ENCODE results near the gene TERC.
A peak's percentile ranks its signal among the peaks of the same experiment; 100 is the strongest.

Gene TERC

GRCh38 chr3:169781209-169781855 is 16.5 kb upstream of the TERC start:
- Mint-ChIP-seq H3K36me3 (peaks cover 59% of the 10 kb centered on the region), H3K27me3 (no peaks in the 10 kb centered on the region), H3K27ac (peak overlapping the region; percentile 13), H3K4me1 (peaks cover 38% of the 10 kb centered on the region), H3K4me3 (no peak overlapping the region), H3K9me3 (no peaks in the 10 kb centered on the region)
- no peak for DNase-seq
- CTCF ChIA-PET = no interaction called here

- peak overlapping the region; percentile 20 for H3K27ac Mint-ChIP-seq
- H3K9me3 Mint-ChIP-seq = no peaks in the 10 kb centered on the region
- no peak for DNase-seq
- H3K4me3 Mint-ChIP-seq = peak overlapping the region; percentile 47
- CTCF ChIA-PET = no interaction called here
- H3K36me3 Mint-ChIP-seq = peaks cover 57% of the 10 kb centered on the region
- peaks cover 44% of the 10 kb centered on the region for H3K4me1 Mint-ChIP-seq
- no peaks in the 10 kb centered on the region for H3K27me3 Mint-ChIP-seq
Measured at GRCh38 chr3:169780742-169781141, 15.9 kb upstream of the TERC start.

- CTCF ChIA-PET = no interaction called here
- no peak overlapping the region for H3K27ac Mint-ChIP-seq
- no peak for DNase-seq
- H3K9me3 Mint-ChIP-seq = no peaks in the 10 kb centered on the region
- peaks cover 62% of the 10 kb centered on the region for H3K36me3 Mint-ChIP-seq
- peaks cover 65% of the 10 kb centered on the region for H3K4me1 Mint-ChIP-seq
- no peaks in the 10 kb centered on the region for H3K27me3 Mint-ChIP-seq
- H3K4me3 Mint-ChIP-seq = no peak overlapping the region
Measured at GRCh38 chr3:169777822-169778221, 13.0 kb upstream of the TERC start.

GRCh38 chr3:169774186-169774585 is 9.3 kb upstream of the TERC start:
- H3K27me3 Mint-ChIP-seq = peaks cover 10% of the 10 kb centered on the region
- no peaks in the 10 kb centered on the region for H3K9me3 Mint-ChIP-seq
- DNase-seq = no peak
- H3K36me3 Mint-ChIP-seq = peaks cover 39% of the 10 kb centered on the region
- H3K27ac Mint-ChIP-seq = peak overlapping the region; percentile 100
- CTCF ChIA-PET = no interaction called here
- H3K4me3 Mint-ChIP-seq = peak overlapping the region; percentile 98
- H3K4me1 Mint-ChIP-seq = peaks cover 52% of the 10 kb centered on the region

GRCh38 chr3:169772897-169773816 is 8.3 kb upstream of the TERC start, which contains the start of gene MYNN:
TSS of gene MYNN (plus strand) at chr3:169773396. CDS start at chr3:169774296, 900 bp downstream.
- DNase-seq = peak; percentile 96
- H3K27me3 Mint-ChIP-seq = peaks cover 11% of the 10 kb centered on the region
- H3K9me3 Mint-ChIP-seq = no peaks in the 10 kb centered on the region
- CTCF ChIA-PET = interaction anchor here (1.1 to 1.6 kb wide), 2 partner anchors 39 to 266 kb away, joined by 3 to 6 read pairs; partner anchors contain the start of genes LRRC34 and LRRIQ4
- peaks cover 31% of the 10 kb centered on the region for H3K36me3 Mint-ChIP-seq
- peaks cover 49% of the 10 kb centered on the region for H3K4me1 Mint-ChIP-seq
- peak within 1 kb of the TSS; percentile 100 for H3K27ac Mint-ChIP-seq
- H3K4me3 Mint-ChIP-seq = peak within 1 kb of the TSS; percentile 98

- no peaks in the 10 kb centered on the region for H3K9me3 Mint-ChIP-seq
- CTCF ChIA-PET = interaction anchor here (1.0 to 1.6 kb wide), 3 partner anchors 40 to 267 kb away, joined by 3 to 6 read pairs (median 3); partner anchors contain the start of genes LRRC34 and LRRIQ4
Measured at GRCh38 chr3:169772305-169772896, 7.5 kb upstream of the TERC start.

GRCh38 chr3:169771497-169772304 is 6.8 kb upstream of the TERC start:
- peaks cover 15% of the 10 kb centered on the region for H3K27me3 Mint-ChIP-seq
- peaks cover 20% of the 10 kb centered on the region for H3K36me3 Mint-ChIP-seq
- CTCF ChIA-PET = interaction anchor here (1.0 to 1.6 kb wide), 3 partner anchors 41 to 267 kb away, joined by 3 to 6 read pairs (median 3); partner anchors contain the start of genes LRRC34 and LRRIQ4

More at GRCh38 chr3:169772305-169772896, 7.5 kb upstream of the TERC start:
- no peak for DNase-seq
- Mint-ChIP-seq H3K27me3 (peaks cover 15% of the 10 kb centered on the region), H3K36me3 (peaks cover 26% of the 10 kb centered on the region), H3K27ac (peak overlapping the region; percentile 100), H3K4me1 (peaks cover 46% of the 10 kb centered on the region), H3K4me3 (peak overlapping the region; percentile 98)

GRCh38 chr3:169769287-169770181 is 4.7 kb upstream of the TERC start, which contains the start of gene ACTRT3:
TSS of gene ACTRT3 (minus strand) at chr3:169769561. CDS start at chr3:169769520, 41 bp downstream.
- Mint-ChIP-seq H3K4me3 (peak within 1 kb of the TSS; percentile 80), H3K27me3 (peaks cover 15% of the 10 kb centered on the region), H3K9me3 (no peaks in the 10 kb centered on the region), H3K36me3 (peaks cover 7% of the 10 kb centered on the region), H3K4me1 (peaks cover 35% of the 10 kb centered on the region), H3K27ac (peak within 1 kb of the TSS; percentile 34)
- DNase-seq = peak; percentile 67
- CTCF ChIA-PET = interaction anchor here (1.2 kb wide), 1 partner anchor 54 kb away, joined by 3 read pairs; no protein-coding TSS in a partner anchor

More at GRCh38 chr3:169771497-169772304, 6.8 kb upstream of the TERC start:
- H3K27ac Mint-ChIP-seq = peak overlapping the region; percentile 100
- H3K4me3 Mint-ChIP-seq = peak overlapping the region; percentile 98
- peaks cover 43% of the 10 kb centered on the region for H3K4me1 Mint-ChIP-seq
- no peaks in the 10 kb centered on the region for H3K9me3 Mint-ChIP-seq
- peak; percentile 62 for DNase-seq

- Mint-ChIP-seq H3K9me3 (no peaks in the 10 kb centered on the region), H3K4me1 (peaks cover 39% of the 10 kb centered on the region), H3K36me3 (peaks cover 3% of the 10 kb centered on the region), H3K4me3 (peak overlapping the region; percentile 95), H3K27ac (peak overlapping the region; percentile 98), H3K27me3 (peaks cover 7% of the 10 kb centered on the region)
- CTCF ChIA-PET = interaction anchor here (1.0 to 1.8 kb wide), 4 partner anchors 101 to 649 kb away, joined by 3 to 10 read pairs (median 4); partner anchors contain the start of gene SEC62
- DNase-seq = peak; percentile 66
Measured at GRCh38 chr3:169764312-169764881, 463 bp downstream of the TERC start.

- H3K27ac Mint-ChIP-seq = no peak overlapping the region
- H3K36me3 Mint-ChIP-seq = peaks cover 3% of the 10 kb centered on the region
- peaks cover 39% of the 10 kb centered on the region for H3K4me1 Mint-ChIP-seq
- DNase-seq = no peak
- CTCF ChIA-PET = interaction anchor here (0.6 to 1.3 kb wide), 3 partner anchors 15 to 1051 kb away, joined by 3 to 4 read pairs (median 3); no protein-coding TSS in a partner anchor
- no peaks in the 10 kb centered on the region for H3K27me3 Mint-ChIP-seq
- H3K4me3 Mint-ChIP-seq = no peak overlapping the region
- no peaks in the 10 kb centered on the region for H3K9me3 Mint-ChIP-seq
Measured at GRCh38 chr3:169760479-169760878, 4.4 kb downstream of the TERC start.

- Mint-ChIP-seq H3K4me1 (peaks cover 32% of the 10 kb centered on the region), H3K9me3 (no peaks in the 10 kb centered on the region), H3K36me3 (peaks cover 1% of the 10 kb centered on the region), H3K4me3 (peak overlapping the region; percentile 0), H3K27ac (peak overlapping the region; percentile 13), H3K27me3 (peaks cover 2% of the 10 kb centered on the region)
- CTCF ChIA-PET = no interaction called here
- DNase-seq = no peak
Measured at GRCh38 chr3:169759256-169759655, 5.6 kb downstream of the TERC start.

- peaks cover 24% of the 10 kb centered on the region for H3K4me1 Mint-ChIP-seq
- DNase-seq = no peak
- no peak overlapping the region for H3K27ac Mint-ChIP-seq
- H3K27me3 Mint-ChIP-seq = peaks cover 7% of the 10 kb centered on the region
- CTCF ChIA-PET = no interaction called here
- no peak overlapping the region for H3K4me3 Mint-ChIP-seq
- H3K9me3 Mint-ChIP-seq = no peaks in the 10 kb centered on the region
- no peaks in the 10 kb centered on the region for H3K36me3 Mint-ChIP-seq
Measured at GRCh38 chr3:169758359-169758994, 6.4 kb downstream of the TERC start.

Measured in activated naive CD4-positive, alpha-beta T cell treated with anti-CD3 and anti-CD28 coated beads, Interleukin-2, amount 10 ng/mL, durations not matched to agents 7 days and 5 days (primary cell).